Measurements from ENCODE around the gene RAPGEF4.

Gene RAPGEF4

DNA sequence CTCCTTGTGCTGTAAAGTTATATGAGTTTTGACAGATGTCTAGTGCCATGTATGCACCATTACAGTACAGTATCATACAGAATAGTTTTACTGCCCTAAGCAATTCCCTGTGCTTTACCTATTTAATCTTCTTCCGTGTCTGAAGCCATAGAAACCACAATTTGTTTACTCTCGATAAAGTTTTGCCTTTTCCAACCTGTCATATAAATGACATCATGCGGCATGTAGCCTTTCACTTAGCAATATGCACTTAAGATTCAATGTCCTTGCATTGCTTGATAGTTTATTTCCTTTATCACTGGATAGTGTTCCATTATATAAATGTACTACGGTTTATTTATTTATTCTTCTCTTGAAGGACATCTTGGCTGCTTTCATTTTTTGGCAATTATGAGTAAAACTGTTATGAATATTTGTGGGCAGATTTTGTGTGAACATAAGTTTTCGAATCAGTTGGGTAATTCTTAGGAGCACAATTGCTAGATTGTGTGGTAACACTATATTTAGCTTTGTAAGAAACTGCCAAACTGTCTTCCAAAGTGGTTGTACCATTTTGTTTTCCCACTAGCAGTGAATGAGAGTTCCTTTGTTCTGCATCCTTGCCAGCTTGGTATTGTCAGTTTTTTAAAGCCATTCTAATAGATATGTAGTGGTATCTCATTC, 203.2 kb downstream of the RAPGEF4 start:
- DNase-seq (ENCODE audit: low read depth), result no peak

DNA sequence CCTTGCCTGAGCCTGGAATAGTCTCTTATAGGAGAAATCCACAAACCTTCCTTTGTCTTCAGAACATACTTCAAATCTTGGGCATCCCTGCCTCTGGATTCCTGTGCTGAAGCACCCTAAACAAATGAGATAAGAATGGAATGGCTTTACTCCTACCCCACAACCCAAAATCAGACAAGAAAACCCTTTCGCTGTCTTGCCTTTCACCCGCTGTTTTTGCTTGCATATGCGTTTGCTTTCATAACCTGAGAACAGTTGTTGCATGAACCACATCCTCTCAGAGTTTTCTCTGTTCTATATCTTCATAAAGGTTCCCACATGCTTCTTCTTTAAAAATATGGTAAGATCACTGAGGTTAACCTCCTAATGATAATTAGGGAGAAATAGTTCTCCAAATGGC, 207.9 kb downstream of the RAPGEF4 start:
- DNase-seq (ENCODE audit: low read depth), result no peak

DNA sequence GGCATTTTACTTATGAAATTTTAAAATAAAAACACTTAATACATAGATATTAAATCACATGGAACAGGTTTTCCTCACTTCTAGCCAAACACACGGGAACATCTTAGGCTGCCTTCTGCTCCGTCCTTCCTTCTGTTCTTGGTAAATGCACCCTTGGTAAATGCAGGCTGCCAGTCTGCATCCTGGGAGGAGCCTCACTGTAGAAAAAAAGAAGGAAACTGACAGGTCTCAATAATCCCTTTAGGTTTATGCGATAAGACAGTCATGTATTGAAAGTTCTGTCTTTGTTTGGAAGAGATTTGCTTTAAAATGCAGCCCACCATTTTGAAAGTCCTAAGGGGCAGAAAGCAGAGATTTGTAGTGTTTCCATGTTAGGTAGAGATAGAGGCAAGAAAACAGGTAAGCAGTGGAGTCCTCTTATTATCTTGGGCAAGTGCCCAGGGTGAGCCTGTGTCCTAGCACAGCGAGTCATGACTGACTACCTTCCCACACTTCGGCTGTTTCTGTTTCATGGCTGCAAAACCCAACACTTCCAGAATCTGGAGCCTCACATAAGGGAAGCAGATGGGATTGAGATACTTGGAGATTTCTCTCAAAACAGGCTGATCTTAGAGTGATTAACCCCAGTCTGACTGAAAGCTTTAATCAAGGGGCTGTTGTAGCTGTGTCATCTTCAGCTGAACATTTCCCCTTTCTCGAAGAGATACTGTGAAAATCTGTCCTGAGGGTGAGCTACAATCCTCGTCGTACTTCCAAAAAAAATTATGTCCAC, 208.6 kb downstream of the RAPGEF4 start:
- no peak for DNase-seq (ENCODE audit: low read depth)

DNA sequence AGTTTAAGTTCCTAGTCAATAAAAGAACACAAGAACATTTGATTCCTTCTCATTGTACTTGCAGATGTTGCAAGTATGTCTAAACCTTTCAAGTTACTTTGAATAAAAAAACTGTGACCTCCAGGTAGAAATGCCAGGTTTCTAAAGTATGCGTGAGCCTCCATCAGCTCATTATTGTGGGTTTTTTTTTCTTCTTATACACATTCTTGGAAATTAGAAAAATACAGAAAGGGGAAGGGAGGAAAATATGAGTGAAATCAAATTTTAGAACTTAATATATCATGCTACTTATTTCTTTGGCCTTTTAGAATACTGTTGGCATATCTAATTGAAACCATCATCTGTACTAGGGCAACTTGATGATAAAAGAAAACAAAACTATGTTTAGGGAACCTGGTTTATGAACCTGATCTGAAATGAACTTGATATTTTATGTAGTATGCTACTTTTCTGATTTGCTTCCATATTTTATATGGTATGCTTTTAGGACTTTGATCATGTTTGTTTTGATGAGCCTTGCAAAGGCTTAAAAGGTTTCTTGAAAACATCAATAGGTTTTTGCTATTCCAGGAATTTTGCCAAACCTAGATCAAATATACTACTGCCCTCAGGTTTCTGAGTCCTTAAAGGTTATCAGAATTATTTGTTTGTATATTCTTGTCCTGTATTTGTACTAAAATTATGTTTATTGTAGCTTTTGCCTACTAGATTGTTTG, 209.3 kb downstream of the RAPGEF4 start:
- no peak for DNase-seq (ENCODE audit: low read depth)

DNA sequence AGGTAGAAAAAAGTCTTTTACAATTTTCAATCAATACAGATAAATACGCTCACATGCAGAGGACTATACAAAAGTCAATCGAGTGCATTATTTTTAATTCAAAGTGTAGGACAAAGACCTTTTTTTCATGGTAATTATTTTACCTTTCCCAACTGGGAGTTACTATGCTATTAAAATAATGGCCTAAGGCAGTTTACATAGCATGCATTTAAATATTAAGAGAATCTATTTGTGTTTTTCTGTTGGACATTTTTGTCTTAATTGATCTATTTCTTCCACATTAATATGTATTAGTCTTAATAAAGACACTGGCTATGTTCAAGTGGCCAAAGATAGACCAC, 209.8 kb downstream of the RAPGEF4 start:
- DNase-seq (ENCODE audit: low read depth), result no peak

DNA sequence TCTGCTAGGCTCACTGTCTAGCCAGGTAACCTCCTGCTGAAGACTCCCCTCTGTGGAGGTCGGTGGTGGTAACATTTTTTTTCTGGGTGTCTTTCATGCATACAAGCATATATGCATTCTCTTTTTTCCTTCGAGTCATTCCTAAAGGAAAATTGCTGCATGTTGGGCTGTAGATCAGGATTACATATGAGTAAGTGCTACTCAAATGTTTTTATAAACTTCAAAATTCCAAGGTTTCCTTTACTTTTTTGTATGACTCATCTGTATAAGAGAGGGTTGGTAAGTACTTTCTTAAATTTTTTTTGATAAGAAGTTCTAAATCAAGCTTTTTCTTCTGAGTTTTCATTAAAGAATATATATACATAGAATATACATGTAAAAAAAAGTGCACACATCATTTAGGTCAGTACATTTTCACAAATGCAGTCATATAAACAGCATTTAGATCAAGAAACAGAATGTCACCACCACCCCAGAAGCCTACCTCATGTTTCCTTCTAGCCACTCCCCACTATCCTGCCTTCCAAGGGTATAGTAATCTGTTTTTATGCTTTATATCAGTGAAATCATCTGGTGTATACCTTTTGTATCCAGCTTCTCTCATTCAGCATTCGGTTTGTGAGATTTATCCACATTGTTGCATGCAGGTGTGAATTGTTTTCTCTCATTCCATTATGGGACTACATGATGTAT, 212.0 kb downstream of the RAPGEF4 start:
- DNase-seq (ENCODE audit: low read depth), result no peak

DNA sequence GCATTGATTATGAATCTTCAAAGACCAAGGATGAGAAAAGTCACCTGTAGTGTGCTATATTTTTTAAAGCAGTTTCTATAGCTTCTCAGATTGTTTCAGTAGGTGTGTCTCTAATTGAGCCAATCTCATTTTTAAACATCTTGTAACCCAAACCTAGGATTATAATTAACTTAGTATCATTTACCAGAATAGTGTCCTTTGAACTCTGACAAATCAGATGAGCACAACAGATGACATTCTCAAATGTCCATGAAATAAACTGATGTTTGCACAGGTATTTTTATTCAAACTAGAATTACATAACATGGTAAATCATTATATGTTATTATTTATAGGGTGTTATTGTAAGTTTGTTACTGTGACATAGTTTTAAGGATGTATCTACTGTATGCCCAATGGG, 213.9 kb downstream of the RAPGEF4 start:
- no peak for DNase-seq (ENCODE audit: low read depth)

- DNase-seq (ENCODE audit: low read depth), result no peak
These were observed 214.9 kb downstream of the RAPGEF4 start for GRCh38 chr2:172950565-172950964.

- DNase-seq (ENCODE audit: low read depth), result no peak
These were observed 215.9 kb downstream of the RAPGEF4 start for GRCh38 chr2:172951554-172951953.

DNA sequence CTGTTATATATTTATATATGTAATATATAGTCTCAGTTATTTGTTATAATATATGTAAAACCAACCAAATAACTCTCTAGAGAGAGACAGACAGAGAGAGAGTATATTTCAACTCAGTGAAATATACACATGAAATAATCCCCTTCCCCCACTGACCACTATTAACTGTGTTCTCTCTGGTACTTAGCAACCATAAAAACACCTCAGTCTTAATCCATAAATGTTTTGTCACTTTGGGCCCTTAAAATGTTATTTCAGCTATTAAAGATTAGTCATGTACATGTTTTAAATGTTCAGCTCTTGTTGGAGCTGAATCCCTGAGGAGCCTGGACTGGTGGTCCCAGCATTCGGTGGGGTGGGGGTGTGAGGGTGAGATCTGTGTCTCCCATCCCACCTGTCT, 217.8 kb downstream of the RAPGEF4 start:
- DNase-seq (ENCODE audit: low read depth), result no peak

- DNase-seq (ENCODE audit: low read depth), result no peak
These were observed 218.6 kb downstream of the RAPGEF4 start for GRCh38 chr2:172953970-172954852.

DNA sequence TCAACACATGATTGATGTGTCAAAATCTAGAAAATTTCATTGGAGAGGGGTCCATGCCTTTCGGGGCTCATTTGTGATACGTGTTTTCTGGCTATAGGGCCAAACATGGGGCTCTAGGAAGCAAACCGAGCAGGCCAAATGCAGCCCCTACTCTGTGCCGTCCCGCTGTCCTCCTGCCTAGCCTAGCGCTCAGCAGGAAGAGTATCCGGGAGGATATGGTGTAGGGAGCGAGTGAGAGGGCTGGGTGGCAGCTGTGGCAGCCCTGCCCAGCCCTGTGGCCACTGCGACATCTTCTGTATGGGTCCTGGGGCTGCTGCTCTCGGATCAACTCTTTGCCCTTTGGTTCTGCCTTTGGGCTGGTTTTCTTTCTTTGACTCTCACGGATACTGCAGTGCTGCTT, 219.9 kb downstream of the RAPGEF4 start:
- DNase-seq (ENCODE audit: low read depth), result no peak

GRCh38 chr2:172957734-172958133, 222.1 kb downstream of the RAPGEF4 start:
- DNase-seq (ENCODE audit: low read depth), result no peak

DNA sequence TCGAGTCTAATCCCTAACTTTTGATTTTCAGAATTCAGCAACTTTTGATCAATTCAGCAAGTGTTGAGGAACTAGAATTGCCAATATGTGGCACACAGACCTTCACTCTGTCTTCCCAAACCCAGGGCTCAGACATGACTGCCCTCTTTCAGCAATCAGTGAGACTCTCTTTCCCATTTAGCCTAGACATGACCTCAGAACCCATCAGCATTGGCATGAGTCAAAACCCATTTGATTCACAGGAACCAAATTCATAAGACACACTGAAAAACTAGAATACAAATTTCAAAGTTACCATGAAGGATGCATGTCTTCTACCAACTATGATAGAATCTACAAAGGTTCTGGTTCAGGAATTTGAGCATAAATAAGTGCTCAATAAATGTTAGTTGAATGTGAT, 226.4 kb downstream of the RAPGEF4 start:
- DNase-seq (ENCODE audit: low read depth), result no peak

- DNase-seq (ENCODE audit: low read depth), result no peak
These were observed 227.2 kb downstream of the RAPGEF4 start for GRCh38 chr2:172962824-172963223.

GRCh38 chr2:172964511-172965139, 229.0 kb downstream of the RAPGEF4 start:
- no peak for DNase-seq (ENCODE audit: low read depth)

GRCh38 chr2:172965433-172966212, 230.0 kb downstream of the RAPGEF4 start:
- no peak for DNase-seq (ENCODE audit: low read depth)

- DNase-seq (ENCODE audit: low read depth), result no peak
These were observed 231.7 kb downstream of the RAPGEF4 start for GRCh38 chr2:172967036-172967982.

DNA sequence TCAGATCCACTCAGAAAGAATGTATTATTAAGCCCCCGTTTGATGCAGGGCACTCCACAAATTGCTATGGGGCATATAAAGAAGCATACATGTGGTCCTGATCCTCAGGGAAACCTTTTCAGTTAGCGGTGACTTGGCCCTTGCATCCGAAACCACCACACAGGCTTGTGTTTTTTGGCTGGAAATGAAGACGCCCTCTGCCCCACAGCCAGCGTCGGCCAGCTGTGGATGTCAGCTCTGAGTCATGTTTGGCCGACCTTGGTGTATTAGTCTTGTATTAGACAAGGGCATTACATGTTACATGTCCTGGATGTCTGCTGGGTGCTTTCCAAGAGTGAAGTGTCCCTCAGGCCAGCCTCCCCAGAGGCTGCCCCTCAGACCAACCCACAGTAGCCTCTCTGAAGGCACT, 232.4 kb downstream of the RAPGEF4 start:
- DNase-seq (ENCODE audit: low read depth), result no peak

Measured in activated T-helper 1 cell treated with Interleukin-2 at 50 U/mL for 16 hours (primary cell).